Measurements from ENCODE around the gene GPR161.

GPR161 gene

DNA sequence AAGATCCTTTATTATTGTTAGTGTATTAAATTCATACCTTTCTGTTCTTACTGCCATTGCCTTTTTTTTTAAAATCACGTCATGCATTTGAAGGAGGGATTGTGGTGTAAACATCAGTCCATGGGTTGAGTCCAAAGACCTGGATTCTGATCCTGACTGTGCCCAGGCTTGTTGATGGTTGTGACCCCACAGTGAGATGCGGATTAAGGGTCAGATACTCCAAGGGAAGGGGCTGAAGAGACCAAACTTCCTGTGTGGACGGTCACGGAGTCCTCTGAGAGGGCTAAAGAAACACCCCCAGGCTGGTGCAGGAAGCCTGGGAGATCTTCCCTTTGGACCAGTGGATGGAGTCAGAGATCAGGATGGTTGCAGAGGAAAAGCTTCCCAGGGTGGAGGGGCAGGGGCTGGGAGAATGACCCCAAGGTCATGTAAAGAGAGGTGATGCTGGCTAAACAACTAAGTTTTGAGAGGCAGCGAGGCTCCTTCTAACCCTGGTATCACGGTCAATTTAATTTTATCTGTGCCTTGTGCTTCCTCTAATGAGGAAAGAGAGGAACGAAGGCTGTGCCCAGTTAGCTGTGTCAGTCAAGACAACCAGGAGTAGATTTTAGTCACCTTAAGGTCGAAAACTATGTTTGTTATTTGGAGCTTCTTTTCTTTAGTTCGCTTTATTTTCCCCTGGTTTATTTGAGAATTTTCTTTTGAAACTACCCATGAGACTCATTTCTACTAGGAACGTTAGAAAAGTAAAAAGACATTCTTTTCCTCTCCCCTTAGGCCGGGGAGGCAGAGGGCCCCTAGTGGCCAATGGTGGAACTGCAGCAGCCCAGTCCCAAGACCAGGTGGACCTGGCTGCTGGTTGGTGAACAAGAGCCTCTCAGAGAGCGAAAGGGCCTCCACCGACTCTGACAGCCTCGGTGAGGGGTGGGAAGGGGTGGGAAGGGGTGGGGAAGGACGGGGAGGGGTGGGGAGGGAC lies 8.7 kb upstream of the GPR161 start:
- H3K27ac ChIP-seq: no peak overlapping the region
- no peak overlapping the region for H3K4me3 ChIP-seq (ENCODE audit: low read depth, low read length)
- peak overlapping the region; percentile 25 for H3K4me2 ChIP-seq (ENCODE audit: low read length)
- no peaks in the 10 kb centered on the region for H3K4me1 ChIP-seq
- no peak overlapping the region for H3K9ac ChIP-seq
- H2AFZ ChIP-seq: no peak overlapping the region
- H3K9me3 ChIP-seq (ENCODE audit: control insufficient read depth, low read length): no peaks in the 10 kb centered on the region
- H3K27me3 ChIP-seq (ENCODE audit: control insufficient read depth, insufficient read depth, low read length): no peaks in the 10 kb centered on the region
- H3K79me2 ChIP-seq: no peaks in the 10 kb centered on the region
- no peaks in the 10 kb centered on the region for H3K36me3 ChIP-seq (ENCODE audit: control insufficient read depth, insufficient read depth, low read length)
- TF ChIP-seq, protein P1, sequence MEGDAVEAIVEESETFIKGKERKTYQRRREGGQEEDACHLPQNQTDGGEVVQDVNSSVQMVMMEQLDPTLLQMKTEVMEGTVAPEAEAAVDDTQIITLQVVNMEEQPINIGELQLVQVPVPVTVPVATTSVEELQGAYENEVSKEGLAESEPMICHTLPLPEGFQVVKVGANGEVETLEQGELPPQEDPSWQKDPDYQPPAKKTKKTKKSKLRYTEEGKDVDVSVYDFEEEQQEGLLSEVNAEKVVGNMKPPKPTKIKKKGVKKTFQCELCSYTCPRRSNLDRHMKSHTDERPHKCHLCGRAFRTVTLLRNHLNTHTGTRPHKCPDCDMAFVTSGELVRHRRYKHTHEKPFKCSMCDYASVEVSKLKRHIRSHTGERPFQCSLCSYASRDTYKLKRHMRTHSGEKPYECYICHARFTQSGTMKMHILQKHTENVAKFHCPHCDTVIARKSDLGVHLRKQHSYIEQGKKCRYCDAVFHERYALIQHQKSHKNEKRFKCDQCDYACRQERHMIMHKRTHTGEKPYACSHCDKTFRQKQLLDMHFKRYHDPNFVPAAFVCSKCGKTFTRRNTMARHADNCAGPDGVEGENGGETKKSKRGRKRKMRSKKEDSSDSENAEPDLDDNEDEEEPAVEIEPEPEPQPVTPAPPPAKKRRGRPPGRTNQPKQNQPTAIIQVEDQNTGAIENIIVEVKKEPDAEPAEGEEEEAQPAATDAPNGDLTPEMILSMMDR (IDR thresholded peaks at IDR 0.05): peak; percentile 93

DNA sequence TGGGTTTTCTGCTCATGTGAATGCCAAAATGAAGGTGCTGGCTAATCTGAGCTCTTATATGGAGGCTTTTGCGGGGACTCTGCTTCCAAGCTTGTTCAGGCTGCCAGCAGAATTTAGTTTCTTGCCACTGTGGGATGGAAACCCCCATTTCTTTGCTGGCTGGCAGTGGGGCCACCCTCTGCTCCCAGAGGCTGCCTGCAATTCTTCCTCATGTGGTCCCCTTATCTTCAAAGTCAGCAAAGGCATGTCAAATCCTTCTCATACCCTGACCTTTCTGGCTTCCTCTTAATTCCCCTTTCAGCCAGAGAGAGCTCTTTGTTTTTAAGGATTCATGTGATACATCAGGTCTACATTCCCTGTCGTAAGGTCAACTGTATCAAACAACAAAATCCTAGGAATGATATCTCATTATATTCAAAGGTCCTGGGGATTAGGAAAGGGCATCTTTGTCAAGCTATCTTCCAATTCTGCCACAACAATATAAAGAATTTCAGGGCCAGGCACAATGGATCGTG lies 5.2 kb upstream of the GPR161 start:
- H3K4me2 ChIP-seq (ENCODE audit: low read length): no peak overlapping the region
- no peaks in the 10 kb centered on the region for H3K79me2 ChIP-seq
- no peak overlapping the region for H2AFZ ChIP-seq
- H3K9ac ChIP-seq: no peak overlapping the region
- H3K27me3 ChIP-seq (ENCODE audit: control insufficient read depth, insufficient read depth, low read length): no peaks in the 10 kb centered on the region
- no peaks in the 10 kb centered on the region for H3K9me3 ChIP-seq (ENCODE audit: control insufficient read depth, low read length)
- H3K36me3 ChIP-seq (ENCODE audit: control insufficient read depth, insufficient read depth, low read length): no peaks in the 10 kb centered on the region
- H3K4me1 ChIP-seq: no peaks in the 10 kb centered on the region
- no peak overlapping the region for H3K27ac ChIP-seq
- H3K4me3 ChIP-seq (ENCODE audit: low read depth, low read length): no peak overlapping the region
- TF ChIP-seq, protein P1 (IDR thresholded peaks at IDR 0.05): no peak

DNA sequence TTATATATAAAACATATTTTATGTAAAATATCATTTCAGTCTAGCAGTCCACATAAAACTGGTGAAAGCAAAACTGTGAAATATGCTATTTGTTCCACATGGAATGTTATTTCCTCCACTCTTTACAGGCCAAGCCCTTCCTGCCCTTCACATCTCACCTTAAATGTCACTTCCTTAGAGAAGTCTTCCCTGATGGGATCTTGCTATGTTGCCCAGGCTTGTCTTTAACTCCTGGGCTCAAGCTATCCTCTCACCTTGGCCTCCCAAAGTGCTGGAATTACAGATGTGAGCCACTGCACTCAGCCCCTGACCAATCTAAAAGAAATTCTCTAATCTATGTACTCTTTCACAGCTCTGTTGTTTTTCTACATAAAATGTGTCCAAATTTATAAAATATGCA lies 2.3 kb upstream of the GPR161 start:
- no peaks in the 10 kb centered on the region for H3K4me1 ChIP-seq
- H3K9me3 ChIP-seq (ENCODE audit: control insufficient read depth, low read length): no peaks in the 10 kb centered on the region
- no peak overlapping the region for H3K27ac ChIP-seq

DNA sequence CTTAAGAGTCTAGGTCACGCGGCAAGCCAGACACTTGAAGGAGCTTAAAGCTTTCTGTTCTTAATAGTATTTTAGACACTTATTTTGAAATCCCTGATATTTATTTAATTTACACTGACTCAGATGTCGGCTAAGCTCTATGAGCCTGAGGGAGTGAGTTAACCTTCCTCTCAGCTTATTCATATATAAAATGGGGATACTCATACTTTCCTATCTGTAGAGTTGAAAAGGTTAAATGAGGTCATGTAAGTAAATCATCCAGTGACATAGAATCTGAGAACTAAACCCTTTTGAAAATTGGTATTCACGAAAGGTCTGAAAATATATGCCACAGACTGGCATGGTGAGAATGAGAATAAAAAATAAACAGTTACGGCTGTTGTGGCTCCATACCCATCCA lies 1.4 kb upstream of the GPR161 start:
- Histone ChIP-seq H3K4me3 (ENCODE audit: low read depth, low read length) (no peak overlapping the region), H3K4me1 (no peaks in the 10 kb centered on the region), H3K9ac (no peak overlapping the region), H3K36me3 (ENCODE audit: control insufficient read depth, insufficient read depth, low read length) (no peaks in the 10 kb centered on the region), H3K79me2 (no peaks in the 10 kb centered on the region), H2AFZ (no peak overlapping the region), H3K9me3 (ENCODE audit: control insufficient read depth, low read length) (no peaks in the 10 kb centered on the region), H3K27ac (no peak overlapping the region), H3K27me3 (ENCODE audit: control insufficient read depth, insufficient read depth, low read length) (no peaks in the 10 kb centered on the region), H3K4me2 (ENCODE audit: low read length) (no peak overlapping the region)
- TF ChIP-seq, protein P1 (IDR thresholded peaks at IDR 0.05): no peak

More for the DNA sequence above, 2.3 kb upstream of the GPR161 start:
- no peak overlapping the region for H3K4me2 ChIP-seq (ENCODE audit: low read length)
- H3K4me3 ChIP-seq (ENCODE audit: low read depth, low read length): no peak overlapping the region
- H2AFZ ChIP-seq: no peak overlapping the region
- H3K27me3 ChIP-seq (ENCODE audit: control insufficient read depth, insufficient read depth, low read length): no peaks in the 10 kb centered on the region
- H3K9ac ChIP-seq: no peak overlapping the region
- TF ChIP-seq, protein P1 (IDR thresholded peaks at IDR 0.05): no peak
- H3K36me3 ChIP-seq (ENCODE audit: control insufficient read depth, insufficient read depth, low read length): no peaks in the 10 kb centered on the region
- no peaks in the 10 kb centered on the region for H3K79me2 ChIP-seq
